ENCODE measurements around the gene C5orf15. TPM values are rescaled to one million over a fixed set of nuclear protein-coding genes. Genes with fewer than 3 reads are reported as not detected.

C5orf15 gene
- total and polyA plus RNA-seq, 4 donors: 21.2 to 32.4 (median 28.7) TPM

DNA sequence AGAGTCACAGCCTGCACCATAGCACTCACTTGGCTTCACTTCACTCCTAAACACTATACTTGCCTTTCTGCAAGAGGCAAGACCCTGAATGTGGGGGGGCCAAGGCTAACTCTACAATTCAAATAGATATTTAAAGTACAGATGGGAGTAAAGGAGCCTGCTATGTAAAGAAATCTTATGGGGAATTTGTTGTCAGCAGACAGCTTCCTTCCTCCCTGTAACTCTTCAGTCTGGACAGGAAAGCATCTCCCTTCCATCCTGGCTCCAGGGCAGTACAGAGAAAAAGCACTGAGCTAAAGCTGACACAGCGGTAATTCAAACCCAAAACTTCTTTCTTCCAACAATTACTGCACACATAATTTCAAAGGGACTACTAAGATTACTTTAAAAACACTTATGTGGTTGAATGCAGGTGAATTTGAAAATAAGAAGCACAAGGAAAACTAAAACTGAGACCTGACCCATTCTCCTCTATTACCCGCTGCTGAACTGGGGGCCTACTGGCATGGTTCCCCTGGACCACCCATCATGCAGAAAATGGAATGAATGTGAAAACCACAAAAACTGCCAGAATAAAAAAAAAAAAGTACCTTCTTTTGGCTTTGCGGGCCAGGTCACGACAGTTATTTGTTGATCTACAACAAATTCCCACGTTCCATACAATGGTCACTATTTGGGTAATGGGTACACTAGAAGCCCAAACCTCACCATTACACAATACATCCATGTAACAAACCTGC, 22.9 kb upstream of the C5orf15 start (continued):
- TF ChIP-seq, protein P1, sequence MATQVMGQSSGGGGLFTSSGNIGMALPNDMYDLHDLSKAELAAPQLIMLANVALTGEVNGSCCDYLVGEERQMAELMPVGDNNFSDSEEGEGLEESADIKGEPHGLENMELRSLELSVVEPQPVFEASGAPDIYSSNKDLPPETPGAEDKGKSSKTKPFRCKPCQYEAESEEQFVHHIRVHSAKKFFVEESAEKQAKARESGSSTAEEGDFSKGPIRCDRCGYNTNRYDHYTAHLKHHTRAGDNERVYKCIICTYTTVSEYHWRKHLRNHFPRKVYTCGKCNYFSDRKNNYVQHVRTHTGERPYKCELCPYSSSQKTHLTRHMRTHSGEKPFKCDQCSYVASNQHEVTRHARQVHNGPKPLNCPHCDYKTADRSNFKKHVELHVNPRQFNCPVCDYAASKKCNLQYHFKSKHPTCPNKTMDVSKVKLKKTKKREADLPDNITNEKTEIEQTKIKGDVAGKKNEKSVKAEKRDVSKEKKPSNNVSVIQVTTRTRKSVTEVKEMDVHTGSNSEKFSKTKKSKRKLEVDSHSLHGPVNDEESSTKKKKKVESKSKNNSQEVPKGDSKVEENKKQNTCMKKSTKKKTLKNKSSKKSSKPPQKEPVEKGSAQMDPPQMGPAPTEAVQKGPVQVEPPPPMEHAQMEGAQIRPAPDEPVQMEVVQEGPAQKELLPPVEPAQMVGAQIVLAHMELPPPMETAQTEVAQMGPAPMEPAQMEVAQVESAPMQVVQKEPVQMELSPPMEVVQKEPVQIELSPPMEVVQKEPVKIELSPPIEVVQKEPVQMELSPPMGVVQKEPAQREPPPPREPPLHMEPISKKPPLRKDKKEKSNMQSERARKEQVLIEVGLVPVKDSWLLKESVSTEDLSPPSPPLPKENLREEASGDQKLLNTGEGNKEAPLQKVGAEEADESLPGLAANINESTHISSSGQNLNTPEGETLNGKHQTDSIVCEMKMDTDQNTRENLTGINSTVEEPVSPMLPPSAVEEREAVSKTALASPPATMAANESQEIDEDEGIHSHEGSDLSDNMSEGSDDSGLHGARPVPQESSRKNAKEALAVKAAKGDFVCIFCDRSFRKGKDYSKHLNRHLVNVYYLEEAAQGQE (IDR thresholded peaks at IDR 0.05): no peak
- no peak for TF ChIP-seq TAF1 (conservative IDR thresholded peaks at IDR 0.05)

DNA sequence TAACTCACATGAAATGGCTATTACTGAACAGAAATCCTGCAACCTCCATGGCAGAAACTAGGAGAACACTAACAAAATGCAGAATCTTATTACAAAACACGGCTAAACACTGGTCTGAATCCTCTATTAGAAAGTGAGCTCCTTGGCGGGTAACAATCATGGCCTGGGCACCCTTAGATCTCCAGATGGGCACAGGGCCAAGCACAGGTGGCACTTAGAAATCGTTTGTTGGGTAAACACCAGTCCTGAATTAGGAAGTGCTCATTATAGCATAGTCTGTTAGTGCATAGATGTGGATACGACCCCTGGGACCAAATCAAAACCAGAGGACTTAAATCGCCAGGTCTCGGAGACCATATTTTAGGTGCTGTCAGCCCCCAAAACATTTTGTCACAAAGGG, 22.0 kb upstream of the C5orf15 start:
- no peaks in the 10 kb centered on the region for H3K27me3 ChIP-seq (ENCODE audit: control insufficient read depth in 4 of 4, insufficient read depth in 4 of 4, low read length in 3 of 4)
- 81% methylated on average over 6 of the region's 6 CpGs for WGBS
- no peak overlapping the region for H3K27ac ChIP-seq (ENCODE audit: low read depth in 1 of 2, low read length in 2 of 2)
- no peak overlapping the region for H3K9ac ChIP-seq (ENCODE audit: low read depth in 1 of 2, low read length in 2 of 2)
- DNase-seq (ENCODE audit: low spot score): no peak
- no peak overlapping the region for H3K4me3 ChIP-seq (ENCODE audit: low read depth in 1 of 3, low read length in 3 of 3)
- peaks cover 4 to 25% (median 10%) of the 10 kb centered on the region in 4 donors for H3K4me1 ChIP-seq (ENCODE audit: control insufficient read depth in 4 of 4, insufficient read depth in 4 of 4, low read length in 3 of 4)
- no peaks in the 10 kb centered on the region for H3K9me3 ChIP-seq (ENCODE audit: control insufficient read depth in 4 of 4, low read length in 3 of 4)
- no peak for TF ChIP-seq YY1 (IDR thresholded peaks at IDR 0.05)
- no peak for TF ChIP-seq GABPA (IDR thresholded peaks at IDR 0.05 in 1 of 2, conservative IDR thresholded peaks at IDR 0.05 in 1 of 2)
- no peak for TF ChIP-seq FOXA1 (IDR thresholded peaks at IDR 0.05)
- no peak for TF ChIP-seq CTCF (IDR thresholded peaks at IDR 0.05; ENCODE audit: low read depth, low read length, missing input control)
- no peak for TF ChIP-seq JUND (IDR thresholded peaks at IDR 0.05)
- H3K36me3 ChIP-seq (ENCODE audit: control insufficient read depth in 4 of 4, insufficient read depth in 3 of 4, low read depth in 1 of 4, low read length in 3 of 4): peaks cover 19 to 51% (median 35%) of the 10 kb centered on the region in 4 donors

DNA sequence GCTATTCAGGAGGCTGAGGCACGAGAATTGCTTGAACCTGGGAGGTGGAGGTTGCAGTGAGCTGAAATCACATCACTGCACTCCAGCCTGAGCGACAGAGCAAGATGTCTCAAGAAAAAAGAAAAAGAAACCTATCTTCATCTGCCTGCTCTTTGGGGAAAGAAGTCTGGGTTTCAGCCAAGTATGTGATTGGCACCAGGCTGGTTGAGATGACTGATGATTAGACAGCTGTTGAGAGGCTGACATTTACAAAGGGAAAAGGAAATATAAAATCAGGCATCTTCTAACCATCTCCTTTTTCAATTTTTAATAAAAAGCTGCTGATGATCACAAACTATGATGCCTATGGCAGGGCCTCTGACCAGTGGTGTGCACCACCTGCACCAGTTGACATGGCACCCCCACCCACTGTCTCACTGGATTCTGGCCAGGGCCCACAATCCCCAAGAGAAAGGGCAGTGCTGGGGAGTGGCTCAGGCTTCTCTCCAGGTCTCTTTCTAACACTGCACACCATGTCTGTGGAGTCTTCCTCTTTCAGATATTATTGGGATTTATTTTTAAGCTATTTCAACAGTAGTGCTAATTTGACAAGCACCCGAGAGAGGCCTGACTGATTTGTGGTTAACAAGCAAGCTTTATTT, 17.2 kb upstream of the C5orf15 start:
- no peaks in the 10 kb centered on the region for H3K4me1 ChIP-seq (ENCODE audit: control insufficient read depth in 4 of 4, insufficient read depth in 4 of 4, low read length in 3 of 4)
- H3K27me3 ChIP-seq (ENCODE audit: control insufficient read depth in 4 of 4, insufficient read depth in 4 of 4, low read length in 3 of 4): no peaks in the 10 kb centered on the region
- TF ChIP-seq, protein P2, sequence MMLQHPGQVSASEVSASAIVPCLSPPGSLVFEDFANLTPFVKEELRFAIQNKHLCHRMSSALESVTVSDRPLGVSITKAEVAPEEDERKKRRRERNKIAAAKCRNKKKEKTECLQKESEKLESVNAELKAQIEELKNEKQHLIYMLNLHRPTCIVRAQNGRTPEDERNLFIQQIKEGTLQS (IDR thresholded peaks at IDR 0.05): no peak
- peaks cover 24 to 61% (median 35%) of the 10 kb centered on the region in 4 donors for H3K36me3 ChIP-seq (ENCODE audit: control insufficient read depth in 4 of 4, insufficient read depth in 3 of 4, low read depth in 1 of 4, low read length in 3 of 4)
- H3K27ac ChIP-seq (ENCODE audit: low read depth in 1 of 2, low read length in 2 of 2): no peak overlapping the region
- no peak for DNase-seq (ENCODE audit: low spot score)
- no peaks in the 10 kb centered on the region for H3K9me3 ChIP-seq (ENCODE audit: control insufficient read depth in 4 of 4, low read length in 3 of 4)
- no peak overlapping the region for H3K4me3 ChIP-seq (ENCODE audit: low read depth in 1 of 3, low read length in 3 of 3)
- 92% methylated on average over 3 of the region's 3 CpGs for WGBS
- no peak overlapping the region for H3K9ac ChIP-seq (ENCODE audit: low read depth in 1 of 2, low read length in 2 of 2)
